H1 (cell line): Measurements from ENCODE around the gene NRBF2. TPM values are rescaled to one million over a fixed set of nuclear protein-coding genes. Genes with fewer than 3 reads are reported as not detected.

Experiments
- polyA plus RNA-seq, 7 experiments: library from polyadenylated mRNA; depleted of rRNA in 3 of 7; stranded (reverse) in 5 of 7; unstranded in 2 of 7; fragments of >200 nt in 5 of 7; fragments of 200-250 nt in 2 of 7; gene quantifications; 1 replicate in 5 of 7; 2 replicates in 1 of 7; 4 replicates in 1 of 7; pipeline versions ENCODE4 v1.2.1 to v1.2.3, GENCODE V29; 2011 to 2013; ENCODE audit warnings: missing spikeins in 2 of 7, mixed read lengths in 2 of 7
- total RNA-seq: library from RNA; stranded (reverse); fragmentation: NEBNext Ultra II Directional; extraction: Animal tissue kit (Norgen Biotek cat#: 25700); gene quantifications from 2 replicates; pipeline ENCODE4 v1.2.1, GENCODE V29; 2021
- TF ChIP-seq, protein P1 (sequence below): fragments of 300-600 bp; sonication (generic); IDR thresholded peaks from 2 replicates; pipeline ENCODE4 v1.7.1; 2012; ENCODE audit warnings: low read length, moderate library complexity, mild to moderate bottlenecking, inconsistent platforms; ENCODE audit not compliant: insufficient replicate concordance

Gene NRBF2
- total and polyA plus RNA-seq, 2 of the 8 experiments (the other 6 are each of a cell fraction or from before 2014, with no cell fraction given): 11.0 to 29.9 TPM

DNA sequence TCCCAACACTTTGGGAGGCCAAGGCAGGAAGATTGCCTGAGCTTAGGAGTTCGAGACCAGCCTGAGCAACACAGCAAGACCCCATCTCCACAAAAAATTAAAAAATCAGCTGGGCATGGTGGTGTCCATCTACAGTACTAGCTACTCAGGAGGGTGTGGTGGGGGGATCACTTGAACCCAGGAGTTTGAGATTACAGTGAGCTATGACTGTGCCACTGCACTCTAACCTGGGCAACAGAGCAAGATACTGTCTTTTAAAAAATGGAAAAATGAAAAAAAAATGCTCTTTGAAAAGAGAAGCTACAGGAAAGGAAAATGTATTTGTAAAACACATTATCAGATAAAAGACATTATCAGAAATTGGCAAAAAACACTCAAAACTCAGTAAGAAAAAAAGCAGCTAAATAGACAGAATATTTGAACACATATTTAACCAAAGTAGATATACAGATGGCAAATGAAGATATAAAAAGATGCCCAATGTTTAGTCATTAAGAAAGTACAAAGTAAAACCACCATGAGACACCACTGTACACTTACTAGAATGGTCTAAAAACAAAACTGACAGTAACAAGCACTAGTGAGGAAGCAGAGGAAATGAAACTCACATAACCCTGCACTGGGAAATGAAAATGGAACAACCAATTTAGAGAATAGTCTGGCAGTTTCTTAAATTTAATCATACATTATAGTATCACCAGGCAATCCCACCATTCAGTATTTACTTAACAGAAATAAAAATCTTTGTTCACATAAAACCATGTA lies 40.5 kb downstream of the NRBF2 start (continued):
- TF ChIP-seq, protein P1, sequence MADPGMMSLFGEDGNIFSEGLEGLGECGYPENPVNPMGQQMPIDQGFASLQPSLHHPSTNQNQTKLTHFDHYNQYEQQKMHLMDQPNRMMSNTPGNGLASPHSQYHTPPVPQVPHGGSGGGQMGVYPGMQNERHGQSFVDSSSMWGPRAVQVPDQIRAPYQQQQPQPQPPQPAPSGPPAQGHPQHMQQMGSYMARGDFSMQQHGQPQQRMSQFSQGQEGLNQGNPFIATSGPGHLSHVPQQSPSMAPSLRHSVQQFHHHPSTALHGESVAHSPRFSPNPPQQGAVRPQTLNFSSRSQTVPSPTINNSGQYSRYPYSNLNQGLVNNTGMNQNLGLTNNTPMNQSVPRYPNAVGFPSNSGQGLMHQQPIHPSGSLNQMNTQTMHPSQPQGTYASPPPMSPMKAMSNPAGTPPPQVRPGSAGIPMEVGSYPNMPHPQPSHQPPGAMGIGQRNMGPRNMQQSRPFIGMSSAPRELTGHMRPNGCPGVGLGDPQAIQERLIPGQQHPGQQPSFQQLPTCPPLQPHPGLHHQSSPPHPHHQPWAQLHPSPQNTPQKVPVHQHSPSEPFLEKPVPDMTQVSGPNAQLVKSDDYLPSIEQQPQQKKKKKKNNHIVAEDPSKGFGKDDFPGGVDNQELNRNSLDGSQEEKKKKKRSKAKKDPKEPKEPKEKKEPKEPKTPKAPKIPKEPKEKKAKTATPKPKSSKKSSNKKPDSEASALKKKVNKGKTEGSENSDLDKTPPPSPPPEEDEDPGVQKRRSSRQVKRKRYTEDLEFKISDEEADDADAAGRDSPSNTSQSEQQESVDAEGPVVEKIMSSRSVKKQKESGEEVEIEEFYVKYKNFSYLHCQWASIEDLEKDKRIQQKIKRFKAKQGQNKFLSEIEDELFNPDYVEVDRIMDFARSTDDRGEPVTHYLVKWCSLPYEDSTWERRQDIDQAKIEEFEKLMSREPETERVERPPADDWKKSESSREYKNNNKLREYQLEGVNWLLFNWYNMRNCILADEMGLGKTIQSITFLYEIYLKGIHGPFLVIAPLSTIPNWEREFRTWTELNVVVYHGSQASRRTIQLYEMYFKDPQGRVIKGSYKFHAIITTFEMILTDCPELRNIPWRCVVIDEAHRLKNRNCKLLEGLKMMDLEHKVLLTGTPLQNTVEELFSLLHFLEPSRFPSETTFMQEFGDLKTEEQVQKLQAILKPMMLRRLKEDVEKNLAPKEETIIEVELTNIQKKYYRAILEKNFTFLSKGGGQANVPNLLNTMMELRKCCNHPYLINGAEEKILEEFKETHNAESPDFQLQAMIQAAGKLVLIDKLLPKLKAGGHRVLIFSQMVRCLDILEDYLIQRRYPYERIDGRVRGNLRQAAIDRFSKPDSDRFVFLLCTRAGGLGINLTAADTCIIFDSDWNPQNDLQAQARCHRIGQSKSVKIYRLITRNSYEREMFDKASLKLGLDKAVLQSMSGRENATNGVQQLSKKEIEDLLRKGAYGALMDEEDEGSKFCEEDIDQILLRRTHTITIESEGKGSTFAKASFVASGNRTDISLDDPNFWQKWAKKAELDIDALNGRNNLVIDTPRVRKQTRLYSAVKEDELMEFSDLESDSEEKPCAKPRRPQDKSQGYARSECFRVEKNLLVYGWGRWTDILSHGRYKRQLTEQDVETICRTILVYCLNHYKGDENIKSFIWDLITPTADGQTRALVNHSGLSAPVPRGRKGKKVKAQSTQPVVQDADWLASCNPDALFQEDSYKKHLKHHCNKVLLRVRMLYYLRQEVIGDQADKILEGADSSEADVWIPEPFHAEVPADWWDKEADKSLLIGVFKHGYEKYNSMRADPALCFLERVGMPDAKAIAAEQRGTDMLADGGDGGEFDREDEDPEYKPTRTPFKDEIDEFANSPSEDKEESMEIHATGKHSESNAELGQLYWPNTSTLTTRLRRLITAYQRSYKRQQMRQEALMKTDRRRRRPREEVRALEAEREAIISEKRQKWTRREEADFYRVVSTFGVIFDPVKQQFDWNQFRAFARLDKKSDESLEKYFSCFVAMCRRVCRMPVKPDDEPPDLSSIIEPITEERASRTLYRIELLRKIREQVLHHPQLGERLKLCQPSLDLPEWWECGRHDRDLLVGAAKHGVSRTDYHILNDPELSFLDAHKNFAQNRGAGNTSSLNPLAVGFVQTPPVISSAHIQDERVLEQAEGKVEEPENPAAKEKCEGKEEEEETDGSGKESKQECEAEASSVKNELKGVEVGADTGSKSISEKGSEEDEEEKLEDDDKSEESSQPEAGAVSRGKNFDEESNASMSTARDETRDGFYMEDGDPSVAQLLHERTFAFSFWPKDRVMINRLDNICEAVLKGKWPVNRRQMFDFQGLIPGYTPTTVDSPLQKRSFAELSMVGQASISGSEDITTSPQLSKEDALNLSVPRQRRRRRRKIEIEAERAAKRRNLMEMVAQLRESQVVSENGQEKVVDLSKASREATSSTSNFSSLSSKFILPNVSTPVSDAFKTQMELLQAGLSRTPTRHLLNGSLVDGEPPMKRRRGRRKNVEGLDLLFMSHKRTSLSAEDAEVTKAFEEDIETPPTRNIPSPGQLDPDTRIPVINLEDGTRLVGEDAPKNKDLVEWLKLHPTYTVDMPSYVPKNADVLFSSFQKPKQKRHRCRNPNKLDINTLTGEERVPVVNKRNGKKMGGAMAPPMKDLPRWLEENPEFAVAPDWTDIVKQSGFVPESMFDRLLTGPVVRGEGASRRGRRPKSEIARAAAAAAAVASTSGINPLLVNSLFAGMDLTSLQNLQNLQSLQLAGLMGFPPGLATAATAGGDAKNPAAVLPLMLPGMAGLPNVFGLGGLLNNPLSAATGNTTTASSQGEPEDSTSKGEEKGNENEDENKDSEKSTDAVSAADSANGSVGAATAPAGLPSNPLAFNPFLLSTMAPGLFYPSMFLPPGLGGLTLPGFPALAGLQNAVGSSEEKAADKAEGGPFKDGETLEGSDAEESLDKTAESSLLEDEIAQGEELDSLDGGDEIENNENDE: no peak
- TF ChIP-seq, all 59 proteins: peak for 0
